SU-DHL-6 (cell line): ENCODE results near the gene PLA2G4F.

Experiments used
- H2AFZ ChIP-seq: fragments of 200-600 bp; sonication (generic); 2 replicates; pipeline ENCODE4 v1.6.1; 2014; ENCODE audit warnings: low read depth, mild to moderate bottlenecking, moderate library complexity, mixed read lengths, antibody characterized with exemption, low read length; ENCODE audit not compliant: severe bottlenecking
- H3F3A ChIP-seq: fragments of 200-600 bp; shearing (Covaris generic); 2 replicates; pipeline ENCODE4 v1.6.0; 2016; ENCODE audit warnings: antibody characterized with exemption, mild to moderate bottlenecking; ENCODE audit not compliant: insufficient read depth
- H3K27ac ChIP-seq: fragments of 200-600 bp; sonication (generic); 2 replicates; pipeline ENCODE4 v1.5.1; 2016; ENCODE audit warnings: low read depth, mild to moderate bottlenecking, low read length, moderate library complexity, mixed read lengths
- H3K27me3 ChIP-seq: fragments of 200-600 bp; sonication (generic), shearing (Covaris generic); 2 replicates; pipeline ENCODE4 v1.6.0; 2014; ENCODE audit warnings: mild to moderate bottlenecking, low read length
- H3K36me3 ChIP-seq: fragments of 200-600 bp; sonication (generic); 2 replicates; pipeline ENCODE4 v1.6.1; 2014; ENCODE audit warnings: mild to moderate bottlenecking, low read length, mixed read lengths
- H3K4me2 ChIP-seq: fragments of 300-600, 200-600 bp; shearing (Covaris generic), sonication (generic); 2 replicates; pipeline ENCODE4 v1.6.0; 2014; ENCODE audit warnings: low read length, low read depth, mild to moderate bottlenecking; ENCODE audit not compliant: poor library complexity, severe bottlenecking
- H3K4me3 ChIP-seq: fragments of 200-600 bp; sonication (generic); 2 replicates; pipeline ENCODE4 v1.5.1; 2014; ENCODE audit warnings: antibody characterized with exemption, low read length, mild to moderate bottlenecking, mixed read lengths; ENCODE audit not compliant: insufficient read depth, poor library complexity, severe bottlenecking
- H3K79me2 ChIP-seq: fragments of 200-600 bp; sonication (generic); 2 replicates; pipeline ENCODE4 v1.6.1; 2014; ENCODE audit warnings: mild to moderate bottlenecking, low read length, moderate library complexity; ENCODE audit not compliant: insufficient read depth
- H3K9ac ChIP-seq: fragments of 200-600 bp; sonication (generic); 2 replicates; pipeline ENCODE4 v1.7.0; 2014; ENCODE audit warnings: mild to moderate bottlenecking, low read length
- H3K9me2 ChIP-seq: fragments of 200-600 bp; sonication (generic); replicated peaks from 2 replicates; pipeline ENCODE4 v1.6.1; 2014; ENCODE audit warnings: low read length; ENCODE audit not compliant: insufficient read depth
- H3K9me3 ChIP-seq: fragments of 200-600 bp; sonication (generic); 2 replicates; pipeline ENCODE4 v1.6.1; 2014; ENCODE audit warnings: low read length, mixed read lengths; ENCODE audit not compliant: insufficient read depth
- H4K20me1 ChIP-seq: fragments of 200-600 bp; sonication (generic); 2 replicates; pipeline ENCODE4 v1.6.1; 2014; ENCODE audit warnings: low read depth, mild to moderate bottlenecking, antibody characterized with exemption, low read length, moderate library complexity, mixed read lengths
- CTCF ChIP-seq: fragments of 200-600 bp; sonication (generic); IDR thresholded peaks from one replicate; pipeline ENCODE4 v1.5.1; 2017; ENCODE audit warnings: antibody characterized with exemption, mild to moderate bottlenecking, low read length, moderate library complexity; ENCODE audit not compliant: insufficient read depth, poor library complexity, severe bottlenecking
- EZH2phosphoT487 ChIP-seq: fragments of 200-600 bp; sonication (generic), shearing (Covaris generic); conservative IDR thresholded peaks from 2 replicates; pipeline ENCODE4 v1.6.1; 2018; ENCODE audit warnings: mild to moderate bottlenecking, antibody characterized with exemption, low read length, moderate library complexity, mixed read lengths

The PLA2G4F gene

DNA sequence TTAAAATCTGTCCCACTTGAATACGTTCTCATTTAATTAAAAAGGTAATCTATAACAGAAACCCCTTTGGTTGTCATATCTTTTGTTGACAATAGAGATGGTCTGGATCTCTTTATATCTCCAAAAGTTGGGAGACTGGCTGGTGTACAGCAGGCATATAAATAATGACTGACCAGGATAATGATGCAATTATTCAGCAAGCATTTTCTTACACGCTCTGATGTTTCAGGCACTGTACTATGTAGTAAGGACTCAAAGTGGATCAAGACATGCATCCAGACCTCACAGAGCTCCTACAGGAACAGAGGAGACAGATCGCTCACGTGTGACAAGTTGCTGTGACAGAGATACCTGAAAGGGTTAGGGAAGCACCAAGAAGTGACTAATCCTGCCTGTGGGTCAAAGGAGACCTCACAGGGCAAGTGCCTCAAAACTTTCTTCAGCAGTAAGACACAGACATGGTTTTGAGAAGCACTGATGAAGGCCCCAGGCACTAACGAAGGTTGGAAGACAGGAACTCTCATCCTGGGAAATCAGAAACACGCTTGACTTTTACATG lies 26.0 kb upstream of the PLA2G4F start:
- H3K27me3 ChIP-seq = no peaks in the 10 kb centered on the region
- H3K79me2 ChIP-seq = no peaks in the 10 kb centered on the region
- TF ChIP-seq EZH2phosphoT487 = no peak
- no peak for TF ChIP-seq CTCF
- no peaks in the 10 kb centered on the region for H3K9me3 ChIP-seq
- no peaks in the 10 kb centered on the region for H4K20me1 ChIP-seq
- no peak overlapping the region for H3K9ac ChIP-seq
- H3K4me2 ChIP-seq = no peak overlapping the region
- no peaks in the 10 kb centered on the region for H3F3A ChIP-seq
- no peak overlapping the region for H3K27ac ChIP-seq
- H2AFZ ChIP-seq = no peak overlapping the region
- H3K4me3 ChIP-seq = no peak overlapping the region
- H3K9me2 ChIP-seq = no peaks in the 10 kb centered on the region
- peaks cover 14% of the 10 kb centered on the region for H3K36me3 ChIP-seq

- no peaks in the 10 kb centered on the region for H4K20me1 ChIP-seq
- H3K9me3 ChIP-seq = no peaks in the 10 kb centered on the region
- no peak overlapping the region for H3K4me2 ChIP-seq
- H3K9me2 ChIP-seq = no peaks in the 10 kb centered on the region
- H2AFZ ChIP-seq = no peak overlapping the region
- H3K9ac ChIP-seq = no peak overlapping the region
- H3F3A ChIP-seq = no peaks in the 10 kb centered on the region
- no peak overlapping the region for H3K27ac ChIP-seq
- no peak overlapping the region for H3K4me3 ChIP-seq
- H3K36me3 ChIP-seq = peaks cover 16% of the 10 kb centered on the region; the same call in 1 of the 2 replicates
- no peak for TF ChIP-seq EZH2phosphoT487
- TF ChIP-seq CTCF = no peak
- H3K79me2 ChIP-seq = no peaks in the 10 kb centered on the region
- H3K27me3 ChIP-seq = no peaks in the 10 kb centered on the region
Measured at GRCh38 chr15:42178056-42178455, 21.6 kb upstream of the PLA2G4F start.

GRCh38 chr15:42175671-42176070 lies 19.2 kb upstream of the PLA2G4F start:
- Histone ChIP-seq H3K27ac (no peak overlapping the region), H3K27me3 (no peaks in the 10 kb centered on the region), H3K79me2 (no peaks in the 10 kb centered on the region), H3K4me2 (no peak overlapping the region), H3F3A (no peaks in the 10 kb centered on the region), H2AFZ (no peak overlapping the region), H3K9me3 (no peaks in the 10 kb centered on the region), H3K4me3 (no peak overlapping the region), H3K9ac (no peak overlapping the region), H3K9me2 (no peaks in the 10 kb centered on the region), H4K20me1 (no peaks in the 10 kb centered on the region), H3K36me3 (peaks cover 13% of the 10 kb centered on the region; the same call in 1 of the 2 replicates)
- no peak for TF ChIP-seq EZH2phosphoT487
- no peak for TF ChIP-seq CTCF
